Astrocyte (in vitro differentiated cells and primary cell): ENCODE data around the gene LRRK1. TPM values are rescaled to one million over a fixed set of nuclear protein-coding genes. Genes with fewer than 3 reads are reported as not detected.

Experiments used
- DNase-seq: peaks from one replicate; pipeline ENCODE4 v3.0.0-alpha.2; 2010; ENCODE audit warnings: low read depth
- FAIRE-seq: peaks from 2 replicates; lab custom pipeline; 2011; peaks lifted over from hg19 to GRCh38; lab: Jason Lieb, UNC
- H2AFZ ChIP-seq: 2 replicates; pipeline ENCODE4 v1.6.0; 2012; ENCODE audit warnings: low read depth, low read length, inconsistent platforms
- H3K27ac ChIP-seq: 2 replicates; pipeline ENCODE4 v1.5.1; 2011; ENCODE audit warnings: low read depth, low read length, inconsistent platforms
- H3K27me3 ChIP-seq: 2 replicates; pipeline ENCODE4 v1.6.0; 2011; ENCODE audit warnings: low read length, inconsistent platforms; ENCODE audit not compliant: insufficient read depth
- H3K36me3 ChIP-seq: 2 replicates; pipeline ENCODE4 v1.5.1; 2011; ENCODE audit warnings: low read length, inconsistent platforms; ENCODE audit not compliant: insufficient read depth
- H3K4me1 ChIP-seq: 2 replicates; pipeline ENCODE4 v1.5.1; 2011; ENCODE audit warnings: low read length, inconsistent platforms; ENCODE audit not compliant: insufficient read depth
- H3K4me2 ChIP-seq: 2 replicates; pipeline ENCODE4 v1.6.0; 2012; ENCODE audit warnings: low read length, inconsistent platforms
- H3K4me3 ChIP-seq: 2 replicates; pipeline ENCODE4 v1.5.1; 2011; ENCODE audit warnings: low read depth, mild to moderate bottlenecking, low read length, inconsistent platforms; ENCODE audit not compliant: insufficient read depth
- H3K79me2 ChIP-seq: 2 replicates; pipeline ENCODE4 v1.6.0; 2012; ENCODE audit warnings: mild to moderate bottlenecking, low read length, inconsistent platforms; ENCODE audit not compliant: insufficient read depth
- H3K9ac ChIP-seq: 2 replicates; pipeline ENCODE4 v1.6.0; 2012; ENCODE audit warnings: mild to moderate bottlenecking, low read length, inconsistent platforms
- H3K9me3 ChIP-seq: 2 replicates; pipeline ENCODE4 v1.5.1; 2012; ENCODE audit warnings: low read depth, mild to moderate bottlenecking, low read length, inconsistent platforms; ENCODE audit not compliant: insufficient read depth
- H4K20me1 ChIP-seq: 2 replicates; pipeline ENCODE4 v1.6.0; 2012; ENCODE audit warnings: low read length, inconsistent platforms; ENCODE audit not compliant: insufficient read depth
- H3K27ac Mint-ChIP-seq: one replicate; pipeline ENCODE4 v1.8.0; 2021; ENCODE audit warnings: mild to moderate bottlenecking, mixed read lengths; ENCODE audit not compliant: unreplicated experiment
- H3K27me3 Mint-ChIP-seq: one replicate; pipeline ENCODE4 v1.8.0; 2021; ENCODE audit warnings: low read depth, mixed read lengths; ENCODE audit not compliant: unreplicated experiment
- H3K36me3 Mint-ChIP-seq: one replicate; pipeline ENCODE4 v1.8.0; 2021; ENCODE audit warnings: low read depth, mixed read lengths; ENCODE audit not compliant: unreplicated experiment
- H3K4me1 Mint-ChIP-seq: one replicate; pipeline ENCODE4 v1.8.0; 2021; ENCODE audit warnings: low read depth, mixed read lengths; ENCODE audit not compliant: unreplicated experiment
- H3K4me3 Mint-ChIP-seq: one replicate; pipeline ENCODE4 v1.8.0; 2021; ENCODE audit warnings: mild to moderate bottlenecking, moderate library complexity, mixed read lengths; ENCODE audit not compliant: unreplicated experiment
- H3K9me3 Mint-ChIP-seq: one replicate; pipeline ENCODE4 v1.8.0; 2021; ENCODE audit warnings: mild to moderate bottlenecking, mixed read lengths; ENCODE audit not compliant: unreplicated experiment
- CTCF ChIP-seq: IDR thresholded peaks from 2 replicates; pipeline ENCODE4 v1.5.1; 2011; ENCODE audit warnings: low read depth, mild to moderate bottlenecking, inconsistent platforms, low read length, moderate library complexity; ENCODE audit not compliant: insufficient read depth
- EZH2 ChIP-seq: IDR thresholded peaks from 2 replicates; pipeline ENCODE4 v1.6.1; 2012; ENCODE audit warnings: mild to moderate bottlenecking, low read length, inconsistent platforms; ENCODE audit not compliant: insufficient read depth
- total RNA-seq: library from RNA; stranded (reverse); gene quantifications from 2 replicates; pipeline ENCODE4 v1.2.1, GENCODE V29; 2021

The LRRK1 gene
- total RNA-seq, 1 donor from 2014 or later: 0.41 TPM

DNA sequence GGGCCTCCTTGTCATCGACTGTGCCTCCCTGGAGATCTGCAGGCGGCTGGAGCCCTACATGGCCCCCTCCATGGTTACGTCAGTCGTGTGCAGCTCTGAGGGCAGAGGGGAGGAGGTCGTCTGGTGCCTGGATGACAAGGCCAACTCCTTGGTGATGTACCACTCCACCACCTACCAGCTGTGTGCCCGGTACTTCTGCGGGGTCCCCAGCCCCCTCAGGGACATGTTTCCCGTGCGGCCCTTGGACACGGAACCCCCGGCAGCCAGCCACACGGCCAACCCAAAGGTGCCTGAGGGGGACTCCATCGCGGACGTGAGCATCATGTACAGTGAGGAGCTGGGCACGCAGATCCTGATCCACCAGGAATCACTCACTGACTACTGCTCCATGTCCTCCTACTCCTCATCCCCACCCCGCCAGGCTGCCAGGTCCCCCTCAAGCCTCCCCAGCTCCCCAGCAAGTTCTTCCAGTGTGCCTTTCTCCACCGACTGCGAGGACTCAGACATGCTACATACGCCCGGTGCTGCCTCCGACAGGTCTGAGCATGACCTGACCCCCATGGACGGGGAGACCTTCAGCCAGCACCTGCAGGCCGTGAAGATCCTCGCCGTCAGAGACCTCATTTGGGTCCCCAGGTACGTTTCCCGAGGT lies 146.5 kb downstream of the LRRK1 start:
- Histone ChIP-seq H2AFZ (no peak overlapping the region), H3K27ac (no peak overlapping the region), H3K27me3 (no peaks in the 10 kb centered on the region), H3K4me1 (peaks cover 33% of the 10 kb centered on the region), H3K9me3 (no peaks in the 10 kb centered on the region), H3K4me2 (no peak overlapping the region), H3K4me3 (no peak overlapping the region), H4K20me1 (no peaks in the 10 kb centered on the region), H3K79me2 (no peaks in the 10 kb centered on the region), H3K36me3 (no peaks in the 10 kb centered on the region), H3K9ac (no peak overlapping the region)
- H3K27me3 Mint-ChIP-seq: peaks cover 8% of the 10 kb centered on the region
- peaks cover 28% of the 10 kb centered on the region for H3K4me1 Mint-ChIP-seq
- no peak for FAIRE-seq
- peaks cover 2% of the 10 kb centered on the region for H3K9me3 Mint-ChIP-seq
- TF ChIP-seq CTCF: no peak
- TF ChIP-seq EZH2: no peak
- H3K4me3 Mint-ChIP-seq: no peak overlapping the region
- no peak overlapping the region for H3K27ac Mint-ChIP-seq
- no peak for DNase-seq
- H3K36me3 Mint-ChIP-seq: peaks cover 1% of the 10 kb centered on the region

GRCh38 chr15:101066501-101067408 lies 147.6 kb downstream of the LRRK1 start:
- no peaks in the 10 kb centered on the region for H4K20me1 ChIP-seq
- H3K9ac ChIP-seq: no peak overlapping the region
- peaks cover 1% of the 10 kb centered on the region for H3K36me3 Mint-ChIP-seq
- H3K4me1 ChIP-seq: peaks cover 38% of the 10 kb centered on the region
- no peak overlapping the region for H3K27ac Mint-ChIP-seq
- no peaks in the 10 kb centered on the region for H3K36me3 ChIP-seq
- H3K4me2 ChIP-seq: no peak overlapping the region
- peaks cover 32% of the 10 kb centered on the region for H3K4me1 Mint-ChIP-seq
- H3K27me3 Mint-ChIP-seq: peaks cover 8% of the 10 kb centered on the region
- H3K9me3 ChIP-seq: no peaks in the 10 kb centered on the region
- H3K4me3 Mint-ChIP-seq: no peak overlapping the region
- no peak overlapping the region for H3K4me3 ChIP-seq
- no peak for TF ChIP-seq CTCF
- no peak for TF ChIP-seq EZH2
- H3K79me2 ChIP-seq: no peaks in the 10 kb centered on the region
- H3K9me3 Mint-ChIP-seq: peaks cover 2% of the 10 kb centered on the region
- DNase-seq (no peak), FAIRE-seq (no peak)
- no peak overlapping the region for H2AFZ ChIP-seq
- H3K27ac ChIP-seq: no peak overlapping the region
- no peaks in the 10 kb centered on the region for H3K27me3 ChIP-seq
